H1 (cell line): ENCODE results near the gene CIPC. TPM values are rescaled to one million over a fixed set of nuclear protein-coding genes. Genes with fewer than 3 reads are reported as not detected.
A peak's percentile ranks its signal among the peaks of the same experiment; 100 is the strongest.

ENCODE experiments used
- CHD1 ChIP-seq: IDR thresholded peaks from 2 replicates; pipeline ENCODE4 v1.6.1; 2012; ENCODE audit warnings: low read depth, low read length, improper control_type of control experiment
- CTBP2 ChIP-seq: IDR thresholded peaks from 2 replicates; pipeline ENCODE4 v1.7.0; 2011; ENCODE audit warnings: borderline replicate concordance, mild to moderate bottlenecking, moderate library complexity, mixed read lengths, low read length; ENCODE audit not compliant: insufficient read depth, insufficient read length
- EGR1 ChIP-seq: IDR thresholded peaks from 2 replicates; pipeline ENCODE4 v1.6.1; 2011; ENCODE audit warnings: low read depth, low read length, borderline replicate concordance
- EP300 ChIP-seq, 2 experiments: IDR thresholded peaks; 1 replicate in 1 of 2; 2 replicates in 1 of 2; pipeline ENCODE4 v1.6.1; 2011 to 2012; ENCODE audit warnings: low read depth in 2 of 2, low read length in 2 of 2, mild to moderate bottlenecking in 2 of 2, borderline replicate concordance in 1 of 2, inconsistent platforms in 1 of 2, moderate library complexity in 1 of 2
- HDAC2 ChIP-seq, 2 experiments: fragments of 300-600 bp in 1 of 2; sonication (generic) in 1 of 2; IDR thresholded peaks; 2 replicates each; pipeline ENCODE4 v1.6.1; 2011 to 2012; ENCODE audit warnings: low read depth in 2 of 2, low read length in 2 of 2, mild to moderate bottlenecking in 2 of 2, moderate library complexity in 2 of 2, borderline replicate concordance in 1 of 2, inconsistent platforms in 1 of 2
- HDAC6 ChIP-seq: IDR thresholded peaks from one replicate; pipeline ENCODE4 v1.7.1; 2012; ENCODE audit warnings: low read depth, mild to moderate bottlenecking, inconsistent platforms, low read length, moderate library complexity
- JUN ChIP-seq: IDR thresholded peaks from 2 replicates; pipeline ENCODE4 v1.6.1; 2011; ENCODE audit warnings: low read depth, mild to moderate bottlenecking, improper control_type of control experiment, low read length
- KDM5A ChIP-seq: fragments of 200-600 bp; IDR thresholded peaks from 2 replicates; pipeline ENCODE4 v1.7.1; 2012; ENCODE audit warnings: mild to moderate bottlenecking, low read length, inconsistent platforms, mixed read lengths
- MAX ChIP-seq: IDR thresholded peaks from 2 replicates; pipeline ENCODE4 v1.6.1; 2012; ENCODE audit warnings: inconsistent platforms
- NANOG ChIP-seq: IDR thresholded peaks from 2 replicates; pipeline ENCODE4 v1.6.1; 2011; ENCODE audit warnings: low read length, low read depth, mild to moderate bottlenecking, inconsistent platforms; ENCODE audit not compliant: insufficient read depth, poor library complexity, severe bottlenecking
- PHF8 ChIP-seq: fragments of 200-600 bp; sonication (generic); conservative IDR thresholded peaks from 2 replicates; pipeline ENCODE4 v1.7.1; 2012; ENCODE audit warnings: low read depth, mild to moderate bottlenecking, inconsistent platforms, low read length, moderate library complexity
- POLR2AphosphoS5 ChIP-seq: IDR thresholded peaks from 2 replicates; pipeline ENCODE4 v1.6.1; 2011; ENCODE audit warnings: low read depth, low read length
- SAP30 ChIP-seq: fragments of 300-600 bp; sonication (generic); IDR thresholded peaks from 2 replicates; pipeline ENCODE4 v1.7.1; 2012; ENCODE audit warnings: low read length, moderate library complexity, mild to moderate bottlenecking, inconsistent platforms; ENCODE audit not compliant: insufficient read depth, insufficient replicate concordance
- SIN3A ChIP-seq, 2 experiments: IDR thresholded peaks in 1 of 2; conservative IDR thresholded peaks in 1 of 2; 2 replicates each; pipeline ENCODE4 v1.6.1; 2011 to 2012; ENCODE audit warnings: low read length in 2 of 2, improper control_type of control experiment in 1 of 2, low read depth in 1 of 2, mild to moderate bottlenecking in 1 of 2
- SIX5 ChIP-seq: IDR thresholded peaks from 2 replicates; pipeline ENCODE4 v1.6.1; 2011; ENCODE audit warnings: mild to moderate bottlenecking, low read depth, low read length
- SP1 ChIP-seq: IDR thresholded peaks from 2 replicates; pipeline ENCODE4 v1.6.1; 2011; ENCODE audit warnings: low read depth, low read length
- SP4 ChIP-seq: IDR thresholded peaks from 2 replicates; pipeline ENCODE4 v1.6.1; 2012; ENCODE audit warnings: low read length, inconsistent platforms
- SRF ChIP-seq: IDR thresholded peaks from 2 replicates; pipeline ENCODE4 v1.6.1; 2011; ENCODE audit warnings: mild to moderate bottlenecking, low read depth, low read length, moderate library complexity
- SUZ12 ChIP-seq: fragments of 200-600 bp; sonication (generic); IDR thresholded peaks from 2 replicates; pipeline ENCODE4 v1.6.1; 2012; ENCODE audit warnings: mild to moderate bottlenecking, inconsistent platforms, low read length, moderate library complexity, mixed read lengths
- TBP ChIP-seq: IDR thresholded peaks from 2 replicates; pipeline ENCODE4 v1.6.1; 2011; ENCODE audit warnings: low read depth, low read length, improper control_type of control experiment
- TEAD4 ChIP-seq: IDR thresholded peaks from 2 replicates; pipeline ENCODE4 v1.6.1; 2012; ENCODE audit warnings: low read depth, low read length, inconsistent platforms, mixed read lengths
- ZNF274 ChIP-seq: IDR thresholded peaks from 2 replicates; pipeline ENCODE4 v1.7.0; 2012; ENCODE audit warnings: low read length, borderline replicate concordance; ENCODE audit errors: extremely low read depth
- polyA plus RNA-seq, 7 experiments: library from polyadenylated mRNA; depleted of rRNA in 3 of 7; stranded (reverse) in 5 of 7; unstranded in 2 of 7; fragments of >200 nt in 5 of 7; fragments of 200-250 nt in 2 of 7; gene quantifications; 1 replicate in 5 of 7; 2 replicates in 1 of 7; 4 replicates in 1 of 7; pipeline versions ENCODE4 v1.2.1 to v1.2.3, GENCODE V29; 2011 to 2013; ENCODE audit warnings: missing spikeins in 2 of 7, mixed read lengths in 2 of 7
- total RNA-seq: library from RNA; stranded (reverse); fragmentation: NEBNext Ultra II Directional; extraction: Animal tissue kit (Norgen Biotek cat#: 25700); gene quantifications from 2 replicates; pipeline ENCODE4 v1.2.1, GENCODE V29; 2021
- TF ChIP-seq, protein P1 (sequence below): IDR thresholded peaks from 2 replicates; pipeline ENCODE4 v1.6.1; 2012; ENCODE audit warnings: inconsistent platforms

Gene CIPC
- total and polyA plus RNA-seq, 2 of the 8 experiments (the other 6 are each of a cell fraction or from before 2014, with no cell fraction given) = 13.9 to 32.7 TPM

- TF ChIP-seq HDAC6 (no peak), CTBP2 (no peak), SP1 (peak; percentile 66; the same call in 1 of the 2 replicates), SUZ12 (no peak), SIN3A (conservative IDR thresholded peaks at IDR 0.05 in 1 of 2, IDR thresholded peaks at IDR 0.05 in 1 of 2; ENCODE audit: low read depth in 1 of 2, low read length in 2 of 2) (no peak), MAX (no peak), CHD1 (no peak), ZNF274 (no peak), POLR2AphosphoS5 (0 out of 2 replicates have a peak, but pooled peaks have one; percentile 49), SIX5 (no peak), PHF8 (no peak), SP4 (no peak), HDAC2 (IDR thresholded peaks at IDR 0.05; ENCODE audit: borderline replicate concordance in 1 of 2, low read depth in 2 of 2, low read length in 2 of 2) (no peak), NANOG (no peak), TEAD4 (peak; percentile 60; the same call in 1 of the 2 replicates), SAP30 (no peak), TBP (no peak), EGR1 (no peak), JUN (no peak), SRF (no peak), KDM5A (no peak), EP300 (IDR thresholded peaks at IDR 0.05; ENCODE audit: borderline replicate concordance in 1 of 2, low read depth in 2 of 2, low read length in 2 of 2) (peak in 1 of 2 experiments; percentile 90; a peak in 2 of 3 replicates)
- TF ChIP-seq, protein P1, sequence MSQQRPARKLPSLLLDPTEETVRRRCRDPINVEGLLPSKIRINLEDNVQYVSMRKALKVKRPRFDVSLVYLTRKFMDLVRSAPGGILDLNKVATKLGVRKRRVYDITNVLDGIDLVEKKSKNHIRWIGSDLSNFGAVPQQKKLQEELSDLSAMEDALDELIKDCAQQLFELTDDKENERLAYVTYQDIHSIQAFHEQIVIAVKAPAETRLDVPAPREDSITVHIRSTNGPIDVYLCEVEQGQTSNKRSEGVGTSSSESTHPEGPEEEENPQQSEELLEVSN = no peak
Observed at GRCh38 chr14:77086017-77086727, 11.9 kb upstream of the CIPC start (continued).
